Measurements from ENCODE around the gene PAK1.

Gene PAK1

GRCh38 chr11:77379253-77379652 lies 94.6 kb downstream of the PAK1 start:
- TF ChIP-seq TEAD4 (IDR thresholded peaks at IDR 0.05) = no peak
- TF ChIP-seq EGR1 (IDR thresholded peaks at IDR 0.05) = no peak
- TF ChIP-seq, protein P1, sequence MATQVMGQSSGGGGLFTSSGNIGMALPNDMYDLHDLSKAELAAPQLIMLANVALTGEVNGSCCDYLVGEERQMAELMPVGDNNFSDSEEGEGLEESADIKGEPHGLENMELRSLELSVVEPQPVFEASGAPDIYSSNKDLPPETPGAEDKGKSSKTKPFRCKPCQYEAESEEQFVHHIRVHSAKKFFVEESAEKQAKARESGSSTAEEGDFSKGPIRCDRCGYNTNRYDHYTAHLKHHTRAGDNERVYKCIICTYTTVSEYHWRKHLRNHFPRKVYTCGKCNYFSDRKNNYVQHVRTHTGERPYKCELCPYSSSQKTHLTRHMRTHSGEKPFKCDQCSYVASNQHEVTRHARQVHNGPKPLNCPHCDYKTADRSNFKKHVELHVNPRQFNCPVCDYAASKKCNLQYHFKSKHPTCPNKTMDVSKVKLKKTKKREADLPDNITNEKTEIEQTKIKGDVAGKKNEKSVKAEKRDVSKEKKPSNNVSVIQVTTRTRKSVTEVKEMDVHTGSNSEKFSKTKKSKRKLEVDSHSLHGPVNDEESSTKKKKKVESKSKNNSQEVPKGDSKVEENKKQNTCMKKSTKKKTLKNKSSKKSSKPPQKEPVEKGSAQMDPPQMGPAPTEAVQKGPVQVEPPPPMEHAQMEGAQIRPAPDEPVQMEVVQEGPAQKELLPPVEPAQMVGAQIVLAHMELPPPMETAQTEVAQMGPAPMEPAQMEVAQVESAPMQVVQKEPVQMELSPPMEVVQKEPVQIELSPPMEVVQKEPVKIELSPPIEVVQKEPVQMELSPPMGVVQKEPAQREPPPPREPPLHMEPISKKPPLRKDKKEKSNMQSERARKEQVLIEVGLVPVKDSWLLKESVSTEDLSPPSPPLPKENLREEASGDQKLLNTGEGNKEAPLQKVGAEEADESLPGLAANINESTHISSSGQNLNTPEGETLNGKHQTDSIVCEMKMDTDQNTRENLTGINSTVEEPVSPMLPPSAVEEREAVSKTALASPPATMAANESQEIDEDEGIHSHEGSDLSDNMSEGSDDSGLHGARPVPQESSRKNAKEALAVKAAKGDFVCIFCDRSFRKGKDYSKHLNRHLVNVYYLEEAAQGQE (IDR thresholded peaks at IDR 0.05; ENCODE audit: low read depth) = no peak
- no peak for TF ChIP-seq EP300 (IDR thresholded peaks at IDR 0.05; ENCODE audit: borderline replicate concordance)
- TF ChIP-seq ZBTB7A (IDR thresholded peaks at IDR 0.05; ENCODE audit: low read depth) = no peak
- TF ChIP-seq NFIC (IDR thresholded peaks at IDR 0.05) = no peak
- TF ChIP-seq TAF1 (IDR thresholded peaks at IDR 0.05; ENCODE audit: low read depth) = no peak
- no peak for TF ChIP-seq RAD21 (IDR thresholded peaks at IDR 0.05; ENCODE audit: low read depth)
- no peak for TF ChIP-seq CREB1 (IDR thresholded peaks at IDR 0.05; ENCODE audit: low read depth)
- TF ChIP-seq FOXM1 (IDR thresholded peaks at IDR 0.05; ENCODE audit: borderline replicate concordance, low read depth) = no peak
- no peak for TF ChIP-seq USF1 (IDR thresholded peaks at IDR 0.05)
- no peak for TF ChIP-seq CEBPB (IDR thresholded peaks at IDR 0.05)
- TF ChIP-seq TCF12 (IDR thresholded peaks at IDR 0.05; ENCODE audit: low read depth) = no peak
- no peak for TF ChIP-seq MAX (IDR thresholded peaks at IDR 0.05)
- TF ChIP-seq YY1 (IDR thresholded peaks at IDR 0.05; ENCODE audit: low read depth) = no peak

DNA sequence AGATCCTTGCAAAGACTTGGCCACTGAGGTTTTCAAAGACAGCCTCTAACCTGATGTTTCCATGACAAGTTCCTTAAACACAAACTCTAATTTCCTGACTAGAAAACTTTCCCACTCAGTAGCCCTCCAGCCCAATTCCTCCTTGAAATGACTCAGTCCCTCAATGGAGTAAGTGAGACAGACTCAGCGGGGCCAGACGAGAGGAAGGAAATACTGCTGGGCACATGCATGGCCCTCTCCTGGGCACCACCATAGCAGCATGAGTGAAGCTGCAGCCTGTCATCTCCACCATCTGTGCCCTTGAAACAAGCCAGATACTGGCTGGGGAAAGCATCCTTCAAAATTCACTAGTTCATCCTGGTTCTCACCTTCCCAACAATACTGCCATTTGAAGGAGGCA lies 96.2 kb downstream of the PAK1 start:
- TF ChIP-seq TEAD4 (IDR thresholded peaks at IDR 0.05) = no peak
- TF ChIP-seq MAX (IDR thresholded peaks at IDR 0.05) = no peak
- TF ChIP-seq ZBTB7A (IDR thresholded peaks at IDR 0.05; ENCODE audit: low read depth) = no peak
- TF ChIP-seq USF1 (IDR thresholded peaks at IDR 0.05) = no peak
- TF ChIP-seq, protein P1 (IDR thresholded peaks at IDR 0.05; ENCODE audit: low read depth) = no peak
- no peak for TF ChIP-seq RAD21 (IDR thresholded peaks at IDR 0.05; ENCODE audit: low read depth)
- no peak for TF ChIP-seq CREB1 (IDR thresholded peaks at IDR 0.05; ENCODE audit: low read depth)
- TF ChIP-seq FOXM1 (IDR thresholded peaks at IDR 0.05; ENCODE audit: borderline replicate concordance, low read depth) = no peak
- no peak for TF ChIP-seq YY1 (IDR thresholded peaks at IDR 0.05; ENCODE audit: low read depth)
- TF ChIP-seq EP300 (IDR thresholded peaks at IDR 0.05; ENCODE audit: borderline replicate concordance) = no peak
- TF ChIP-seq NFIC (IDR thresholded peaks at IDR 0.05) = no peak
- TF ChIP-seq EGR1 (IDR thresholded peaks at IDR 0.05) = no peak
- TF ChIP-seq TCF12 (IDR thresholded peaks at IDR 0.05; ENCODE audit: low read depth) = no peak
- no peak for TF ChIP-seq TAF1 (IDR thresholded peaks at IDR 0.05; ENCODE audit: low read depth)
- TF ChIP-seq CEBPB (IDR thresholded peaks at IDR 0.05) = no peak

DNA sequence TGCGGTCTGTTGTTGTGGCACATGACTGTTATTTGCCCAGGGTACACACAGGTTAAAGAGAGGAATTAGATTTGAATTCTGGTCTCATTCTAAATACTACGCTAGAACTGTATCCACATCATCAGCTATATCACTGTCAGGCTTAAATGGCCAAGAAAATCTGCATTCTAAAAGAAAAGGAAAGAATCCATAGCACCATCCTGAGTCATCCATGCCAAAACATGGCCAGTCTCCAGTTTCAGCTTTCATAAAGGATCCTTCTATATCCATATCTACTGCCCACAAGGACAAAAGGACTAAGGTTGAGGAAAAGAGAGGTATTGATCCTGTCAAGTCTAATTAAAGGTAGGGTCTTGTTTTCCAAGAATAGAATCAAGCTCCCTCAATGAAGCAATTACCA lies 98.8 kb downstream of the PAK1 start:
- no peak for TF ChIP-seq EGR1 (IDR thresholded peaks at IDR 0.05)
- TF ChIP-seq CEBPB (IDR thresholded peaks at IDR 0.05) = no peak
- no peak for TF ChIP-seq RAD21 (IDR thresholded peaks at IDR 0.05; ENCODE audit: low read depth)
- TF ChIP-seq NFIC (IDR thresholded peaks at IDR 0.05) = no peak
- TF ChIP-seq, protein P1 (IDR thresholded peaks at IDR 0.05; ENCODE audit: low read depth) = no peak
- TF ChIP-seq YY1 (IDR thresholded peaks at IDR 0.05; ENCODE audit: low read depth) = no peak
- TF ChIP-seq CREB1 (IDR thresholded peaks at IDR 0.05; ENCODE audit: low read depth) = no peak
- no peak for TF ChIP-seq MAX (IDR thresholded peaks at IDR 0.05)
- no peak for TF ChIP-seq TAF1 (IDR thresholded peaks at IDR 0.05; ENCODE audit: low read depth)
- no peak for TF ChIP-seq FOXM1 (IDR thresholded peaks at IDR 0.05; ENCODE audit: borderline replicate concordance, low read depth)

- no peak for TF ChIP-seq FOXM1 (IDR thresholded peaks at IDR 0.05; ENCODE audit: borderline replicate concordance, low read depth)
- TF ChIP-seq, protein P1 (IDR thresholded peaks at IDR 0.05; ENCODE audit: low read depth) = no peak
- TF ChIP-seq RAD21 (IDR thresholded peaks at IDR 0.05; ENCODE audit: low read depth) = no peak
- no peak for TF ChIP-seq MAX (IDR thresholded peaks at IDR 0.05)
- no peak for TF ChIP-seq USF1 (IDR thresholded peaks at IDR 0.05)
- no peak for TF ChIP-seq TCF12 (IDR thresholded peaks at IDR 0.05; ENCODE audit: low read depth)
- no peak for TF ChIP-seq CREB1 (IDR thresholded peaks at IDR 0.05; ENCODE audit: low read depth)
- no peak for TF ChIP-seq ZBTB7A (IDR thresholded peaks at IDR 0.05; ENCODE audit: low read depth)
- no peak for TF ChIP-seq NFIC (IDR thresholded peaks at IDR 0.05)
- no peak for TF ChIP-seq TAF1 (IDR thresholded peaks at IDR 0.05; ENCODE audit: low read depth)
- no peak for TF ChIP-seq TEAD4 (IDR thresholded peaks at IDR 0.05)
- no peak for TF ChIP-seq EGR1 (IDR thresholded peaks at IDR 0.05)
- TF ChIP-seq CEBPB (IDR thresholded peaks at IDR 0.05) = no peak
- no peak for TF ChIP-seq YY1 (IDR thresholded peaks at IDR 0.05; ENCODE audit: low read depth)
- no peak for TF ChIP-seq EP300 (IDR thresholded peaks at IDR 0.05; ENCODE audit: borderline replicate concordance)
Observed at GRCh38 chr11:77374611-77375031, 99.3 kb downstream of the PAK1 start.
